GM12872 (cell line): ENCODE measurements around the gene DNAH12.

Source experiments
- CTCF ChIP-seq: IDR thresholded peaks from 3 replicates; pipeline ENCODE4 v1.5.1; 2011; ENCODE audit warnings: low read depth, mild to moderate bottlenecking, low read length, moderate library complexity; ENCODE audit not compliant: insufficient read depth

DNAH12 gene

GRCh38 chr3:57292159-57292896 is 251.8 kb downstream of the DNAH12 start, which contains the start of gene ASB14:
Gene ASB14, minus strand, starts transcription at chr3:57292685. Its CDS starts 652 bp downstream, at chr3:57292033.
- no peak for TF ChIP-seq CTCF

- no peak for TF ChIP-seq CTCF
These were observed 255.7 kb downstream of the DNAH12 start for GRCh38 chr3:57288403-57288802.

GRCh38 chr3:57287205-57287604 is 256.9 kb downstream of the DNAH12 start:
- no peak for TF ChIP-seq CTCF

- TF ChIP-seq CTCF: no peak
These were observed 260.8 kb downstream of the DNAH12 start for GRCh38 chr3:57283334-57283733.

- TF ChIP-seq CTCF: no peak
These were observed 262.4 kb downstream of the DNAH12 start for GRCh38 chr3:57281715-57282114.

- no peak for TF ChIP-seq CTCF
These were observed 264.5 kb downstream of the DNAH12 start for GRCh38 chr3:57279685-57280084.

- no peak for TF ChIP-seq CTCF
These were observed 265.9 kb downstream of the DNAH12 start for GRCh38 chr3:57278237-57278636.
